GM21737 (cell line): ENCODE data around the gene SREBF2.

Source experiments
- ATAC-seq: cut with Tn5 transposase; IDR thresholded peaks from one replicate; pipeline ENCODE4 v1.9.1; 2021; ENCODE audit warnings: mild to moderate bottlenecking, moderate library complexity; ENCODE audit not compliant: unreplicated experiment

The SREBF2 gene

GRCh38 chr22:41875531-41876270 lies 42.8 kb downstream of the SREBF2 start:
- ATAC-seq: no peak

GRCh38 chr22:41876275-41876674 lies 43.4 kb downstream of the SREBF2 start:
- ATAC-seq: no peak

- no peak for ATAC-seq
Measured at GRCh38 chr22:41876675-41877074, 43.8 kb downstream of the SREBF2 start.

GRCh38 chr22:41880653-41881052 lies 47.7 kb downstream of the SREBF2 start:
- no peak for ATAC-seq

- ATAC-seq: no peak
Measured at GRCh38 chr22:41883400-41883799, 50.5 kb downstream of the SREBF2 start.

- ATAC-seq: no peak
Measured at GRCh38 chr22:41885116-41885515, 52.2 kb downstream of the SREBF2 start.

- ATAC-seq: no peak
Measured at GRCh38 chr22:41885516-41885915, 52.6 kb downstream of the SREBF2 start.

GRCh38 chr22:41888627-41889200 lies 55.8 kb downstream of the SREBF2 start:
- no peak for ATAC-seq

- ATAC-seq: no peak
Measured at GRCh38 chr22:41891407-41891806, 58.5 kb downstream of the SREBF2 start.

GRCh38 chr22:41892721-41893120 lies 59.8 kb downstream of the SREBF2 start:
- ATAC-seq: no peak

GRCh38 chr22:41893591-41894375 lies 60.9 kb downstream of the SREBF2 start:
- no peak for ATAC-seq

- no peak for ATAC-seq
Measured at GRCh38 chr22:41898645-41899044, 65.7 kb downstream of the SREBF2 start.

- no peak for ATAC-seq
Measured at GRCh38 chr22:41899110-41899509, 66.2 kb downstream of the SREBF2 start.

GRCh38 chr22:41899992-41900651 lies 67.2 kb downstream of the SREBF2 start:
- ATAC-seq: no peak

GRCh38 chr22:41900652-41901312 lies 67.9 kb downstream of the SREBF2 start:
- ATAC-seq: no peak

- ATAC-seq: no peak
Measured at GRCh38 chr22:41902016-41902415, 69.1 kb downstream of the SREBF2 start.

- no peak for ATAC-seq
Measured at GRCh38 chr22:41902932-41903421, 70.1 kb downstream of the SREBF2 start.

- ATAC-seq: no peak
Measured at GRCh38 chr22:41904450-41905410, 71.8 kb downstream of the SREBF2 start.

- no peak for ATAC-seq
Measured at GRCh38 chr22:41905411-41906202, 72.7 kb downstream of the SREBF2 start.
